GM12873 (cell line): ENCODE data around the gene DUSP14.

Experiments
- TF ChIP-seq, protein P1 (sequence below): IDR thresholded peaks from 2 replicates; pipeline ENCODE4 v1.5.1; 2012; ENCODE audit warnings: low read depth, mild to moderate bottlenecking, moderate library complexity, low read length, control low read depth; ENCODE audit not compliant: insufficient read depth; ENCODE audit errors: missing control alignments

The DUSP14 gene, protein sequence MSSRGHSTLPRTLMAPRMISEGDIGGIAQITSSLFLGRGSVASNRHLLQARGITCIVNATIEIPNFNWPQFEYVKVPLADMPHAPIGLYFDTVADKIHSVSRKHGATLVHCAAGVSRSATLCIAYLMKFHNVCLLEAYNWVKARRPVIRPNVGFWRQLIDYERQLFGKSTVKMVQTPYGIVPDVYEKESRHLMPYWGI

DNA sequence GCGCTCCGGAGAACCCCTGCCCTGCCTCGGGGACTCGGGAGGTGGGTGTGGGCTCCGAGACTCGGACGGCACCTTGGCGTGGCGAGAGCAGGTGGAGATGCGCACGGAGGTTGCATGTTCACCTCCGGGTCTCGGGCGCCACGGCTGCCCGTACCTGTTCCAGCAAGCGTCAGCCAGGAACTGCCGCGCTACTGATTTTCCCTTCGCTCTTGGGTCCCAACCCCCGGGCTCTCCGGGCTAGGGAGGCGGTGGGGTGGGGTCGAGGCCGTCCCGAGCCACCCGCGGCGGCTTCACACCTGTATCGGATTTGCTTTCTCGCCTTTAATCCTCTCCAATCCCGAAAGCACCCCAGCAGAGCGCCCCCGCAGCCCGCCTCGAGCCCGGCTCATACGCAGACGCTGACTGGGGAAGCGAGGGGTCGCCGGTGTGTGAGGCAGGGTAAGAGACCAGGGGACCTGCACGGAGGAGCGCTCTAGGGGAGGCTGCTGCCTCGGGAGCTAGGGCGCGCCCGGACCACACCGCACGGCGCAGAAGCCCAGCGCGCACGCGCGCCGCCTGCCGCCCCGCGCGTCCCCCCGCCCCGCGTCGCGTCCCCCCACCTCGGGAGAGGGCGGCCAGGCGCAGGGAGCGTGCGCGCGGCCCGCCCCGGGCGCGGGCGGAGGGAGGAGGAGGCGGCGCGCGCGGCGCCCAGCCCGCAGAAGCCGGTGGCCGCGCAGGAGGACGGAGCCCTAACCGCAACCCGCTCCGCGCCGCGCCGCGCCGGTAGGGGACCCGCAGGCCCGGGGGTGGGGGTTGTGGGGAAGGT is at the start of gene DUSP14:
TSS of gene DUSP14 (plus strand) at position 695 of the 805 bp plus-strand sequence. CDS start 22,382 bp downstream, outside the sequence.
- TF ChIP-seq, protein P1, sequence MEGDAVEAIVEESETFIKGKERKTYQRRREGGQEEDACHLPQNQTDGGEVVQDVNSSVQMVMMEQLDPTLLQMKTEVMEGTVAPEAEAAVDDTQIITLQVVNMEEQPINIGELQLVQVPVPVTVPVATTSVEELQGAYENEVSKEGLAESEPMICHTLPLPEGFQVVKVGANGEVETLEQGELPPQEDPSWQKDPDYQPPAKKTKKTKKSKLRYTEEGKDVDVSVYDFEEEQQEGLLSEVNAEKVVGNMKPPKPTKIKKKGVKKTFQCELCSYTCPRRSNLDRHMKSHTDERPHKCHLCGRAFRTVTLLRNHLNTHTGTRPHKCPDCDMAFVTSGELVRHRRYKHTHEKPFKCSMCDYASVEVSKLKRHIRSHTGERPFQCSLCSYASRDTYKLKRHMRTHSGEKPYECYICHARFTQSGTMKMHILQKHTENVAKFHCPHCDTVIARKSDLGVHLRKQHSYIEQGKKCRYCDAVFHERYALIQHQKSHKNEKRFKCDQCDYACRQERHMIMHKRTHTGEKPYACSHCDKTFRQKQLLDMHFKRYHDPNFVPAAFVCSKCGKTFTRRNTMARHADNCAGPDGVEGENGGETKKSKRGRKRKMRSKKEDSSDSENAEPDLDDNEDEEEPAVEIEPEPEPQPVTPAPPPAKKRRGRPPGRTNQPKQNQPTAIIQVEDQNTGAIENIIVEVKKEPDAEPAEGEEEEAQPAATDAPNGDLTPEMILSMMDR: peak; percentile 3

DNA sequence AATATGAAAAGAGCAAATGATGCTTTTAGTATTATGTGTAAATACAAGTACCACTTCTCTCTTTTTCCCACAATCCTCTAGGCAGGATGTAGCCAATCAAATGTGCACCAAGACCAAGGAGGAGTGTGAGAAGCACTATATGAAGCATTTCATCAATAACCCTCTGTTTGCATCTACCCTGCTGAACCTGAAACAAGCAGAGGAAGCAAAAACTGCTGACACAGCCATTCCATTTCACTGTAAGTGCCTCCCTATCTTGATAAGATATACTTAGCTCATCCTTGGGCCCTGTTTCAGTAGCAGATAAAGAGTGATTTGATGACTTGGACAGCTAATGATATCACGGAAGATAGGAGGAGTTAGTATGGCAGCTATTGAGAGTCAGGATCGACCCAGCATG is 49.3 kb upstream of the DUSP14 start:
- TF ChIP-seq, protein P1: no peak

DNA sequence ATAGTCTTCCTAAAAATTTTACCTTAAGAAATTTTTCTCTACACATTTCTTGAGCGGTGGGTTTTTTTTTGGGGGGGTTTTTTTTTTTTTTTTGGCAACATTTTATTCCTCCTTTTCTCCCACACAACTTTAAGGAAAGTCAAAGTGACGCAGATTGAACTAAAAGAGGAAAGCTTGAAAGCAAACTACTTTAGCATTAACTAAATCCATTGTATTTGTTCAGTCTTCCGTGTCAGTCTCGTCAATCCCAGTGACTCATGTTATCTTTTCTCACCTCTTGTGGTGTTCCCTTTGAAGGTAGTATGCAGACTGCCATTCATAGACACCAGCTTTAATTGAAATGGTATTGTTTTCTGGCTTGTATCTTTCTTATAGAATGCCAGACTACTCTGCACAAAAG is 43.7 kb upstream of the DUSP14 start:
- TF ChIP-seq, protein P1: no peak

DNA sequence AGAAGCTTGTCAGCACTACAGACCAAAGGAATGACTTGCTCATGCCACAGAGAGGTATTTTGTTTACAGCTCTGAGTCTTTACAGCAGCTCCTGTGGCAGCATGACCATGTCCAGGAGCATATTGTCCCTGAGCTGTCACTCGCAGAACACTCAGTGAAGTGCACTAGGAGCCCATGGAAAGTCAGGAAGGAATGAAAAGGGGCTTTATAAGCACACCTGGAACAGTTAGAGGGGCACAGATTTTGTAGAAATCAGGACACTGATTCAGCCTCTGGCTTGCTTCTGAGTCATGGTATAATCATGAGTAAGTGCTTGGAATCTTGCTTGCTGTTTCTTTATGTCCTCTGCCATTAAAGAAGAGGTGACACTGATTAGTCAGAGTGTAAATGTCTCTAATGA is 42.0 kb upstream of the DUSP14 start:
- TF ChIP-seq, protein P1: no peak

DNA sequence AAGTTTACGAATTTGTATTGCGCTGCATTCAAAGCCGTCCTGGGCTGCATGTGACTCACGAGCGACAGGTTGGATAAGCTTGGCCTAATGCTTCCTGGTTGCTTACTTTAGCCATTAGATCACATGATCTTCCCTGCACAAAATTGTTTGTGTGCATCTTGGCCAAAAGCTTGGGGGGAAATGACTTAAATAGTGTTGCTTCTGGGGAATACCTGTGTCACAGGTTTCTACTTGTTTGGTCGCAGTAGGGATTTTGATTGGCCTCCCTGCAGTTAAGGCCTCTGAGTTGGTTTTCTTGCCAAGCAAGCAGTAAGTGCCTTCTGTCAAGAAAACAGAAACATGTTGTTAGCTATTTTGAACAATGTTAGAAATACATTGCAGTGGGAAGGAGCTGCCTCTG is 39.6 kb upstream of the DUSP14 start:
- TF ChIP-seq, protein P1: no peak

DNA sequence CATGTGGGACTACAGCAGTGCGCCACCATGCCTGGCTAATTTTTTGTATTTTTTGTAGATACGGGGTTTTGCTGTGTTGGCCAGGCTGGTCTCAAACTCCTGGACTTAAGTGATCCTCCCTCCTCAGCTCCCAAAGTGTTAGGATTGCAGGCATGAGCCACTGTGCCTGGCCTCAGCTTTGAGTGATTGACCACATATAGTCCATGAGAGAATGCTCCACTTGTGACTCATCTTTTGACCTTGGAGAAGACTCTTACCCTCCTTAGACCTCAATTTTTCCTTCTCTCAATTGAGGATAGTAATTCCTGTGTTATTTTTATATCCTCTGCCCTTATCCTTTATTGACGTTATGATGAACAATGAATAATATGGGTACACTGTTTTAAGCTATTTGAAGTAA is 30.9 kb upstream of the DUSP14 start:
- TF ChIP-seq, protein P1: no peak

DNA sequence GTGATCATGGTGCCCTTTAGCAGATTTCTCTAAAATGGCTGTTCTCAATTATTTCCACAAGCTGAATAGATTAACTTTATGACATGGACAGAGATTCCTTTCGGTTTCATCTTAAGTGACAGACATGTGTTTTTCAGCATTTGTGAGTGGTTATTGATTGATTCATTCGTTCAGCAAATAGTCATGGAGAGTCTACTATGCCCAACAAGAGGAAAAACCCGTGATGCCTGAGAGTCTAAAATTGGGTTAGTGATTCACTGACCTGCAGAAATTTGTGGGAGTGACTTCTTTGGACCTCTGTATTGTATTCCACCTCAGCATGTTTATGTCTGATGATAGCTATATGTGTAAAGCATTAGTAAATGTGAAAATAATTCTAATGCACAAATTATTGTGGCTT is 28.0 kb upstream of the DUSP14 start:
- TF ChIP-seq, protein P1: no peak
